GM18526 (cell line): Measurements from ENCODE around the gene CLEC19A.

Source experiments
- POLR2A ChIP-seq: IDR thresholded peaks from 3 replicates; pipeline ENCODE4 v1.6.1; 2011; ENCODE audit not compliant: insufficient read length; ENCODE audit errors: extremely low read depth

CLEC19A gene

DNA sequence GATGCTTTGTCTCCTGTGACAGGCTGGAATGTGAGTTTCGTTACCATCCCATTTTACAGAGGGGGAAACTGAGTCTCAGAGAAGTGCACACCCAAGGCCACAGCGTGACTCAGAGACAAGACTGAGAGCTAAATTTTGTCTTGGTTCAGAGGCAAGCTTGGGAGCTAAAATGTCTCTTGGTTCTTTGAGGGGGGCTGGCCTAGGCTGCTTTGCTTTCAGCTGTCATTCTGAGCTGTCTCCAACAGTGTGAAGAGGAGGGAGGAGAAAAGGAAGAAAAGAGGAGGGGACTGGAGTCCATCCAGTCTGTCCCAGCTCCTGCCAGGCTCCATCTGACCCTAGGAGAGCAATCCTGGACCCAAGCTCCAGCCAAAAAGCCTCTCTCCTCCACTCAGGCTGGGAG, at the start of gene CLEC19A:
Gene CLEC19A (plus strand): TSS at position 301 of the 400 bp plus-strand sequence. CDS start 121 bp downstream, outside the sequence.
- no peak for TF ChIP-seq POLR2A

DNA sequence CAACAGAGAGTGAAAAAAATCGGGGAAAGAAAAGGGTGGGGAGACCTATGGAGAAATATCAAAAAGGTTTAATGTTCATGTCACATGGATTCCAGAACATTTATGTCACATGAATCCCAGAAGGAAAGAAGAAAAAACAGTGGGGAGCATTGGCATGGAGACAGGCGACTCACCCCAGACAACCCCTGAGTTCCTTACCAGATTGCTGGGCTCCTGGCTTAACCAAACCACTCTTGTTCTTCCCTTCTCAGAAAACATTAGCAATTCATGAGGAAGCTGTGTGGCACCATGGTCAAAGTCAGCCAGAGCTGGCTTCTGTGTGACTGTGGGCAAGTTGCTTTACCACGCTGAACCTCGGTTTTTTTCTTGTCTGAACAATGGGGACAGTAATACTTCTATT, 49.6 kb upstream of the CLEC19A start:
- no peak for TF ChIP-seq POLR2A

DNA sequence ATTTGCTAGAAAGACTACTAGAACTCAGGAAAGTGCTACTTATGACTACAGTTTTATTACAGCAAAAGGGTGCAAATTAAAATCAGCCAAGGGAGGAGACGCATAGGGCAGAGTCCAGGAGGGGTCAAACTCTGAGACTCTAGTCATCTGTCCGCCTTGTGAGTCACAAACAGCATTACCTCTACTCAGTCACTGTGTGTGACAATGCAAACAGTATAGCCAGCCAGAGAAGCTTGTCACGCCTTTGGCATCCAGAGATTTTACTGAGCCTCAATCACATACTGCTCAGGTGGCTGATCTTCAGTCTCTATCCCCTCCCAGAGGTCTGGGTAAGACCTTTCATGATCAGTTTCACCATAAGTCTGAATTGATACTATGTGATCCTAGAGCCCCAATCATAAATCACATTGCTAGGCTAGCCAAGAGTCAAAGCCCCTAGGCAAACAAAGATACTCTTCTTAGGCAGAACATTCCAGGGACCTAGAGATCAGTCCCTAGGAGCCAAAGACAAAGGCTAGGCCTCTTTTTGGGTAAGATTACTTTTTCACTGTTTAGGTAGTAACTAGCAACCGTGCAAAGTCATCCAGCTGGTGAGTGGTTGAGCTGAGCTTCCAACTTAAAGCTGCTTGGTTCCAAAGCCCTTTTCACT, 48.8 kb upstream of the CLEC19A start:
- no peak for TF ChIP-seq POLR2A

DNA sequence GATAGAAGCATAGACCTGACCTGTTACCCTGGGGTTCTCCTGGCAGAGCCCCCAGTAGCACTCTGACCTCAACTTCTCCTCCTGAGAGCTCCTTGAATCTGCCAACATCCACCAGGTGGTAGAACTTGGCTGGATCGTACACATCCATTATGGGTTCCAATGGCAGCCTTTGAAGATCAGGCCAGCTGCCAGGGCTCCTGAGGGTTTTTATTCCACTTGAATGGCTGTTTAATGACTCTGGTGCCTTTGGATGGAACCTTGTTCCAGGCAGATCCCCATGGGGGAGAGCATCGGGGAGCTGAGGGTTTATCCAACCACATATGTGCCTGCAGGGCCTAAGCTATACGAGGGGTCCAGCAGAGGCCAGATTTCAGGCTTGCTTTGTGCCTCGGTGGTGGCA, 47.1 kb upstream of the CLEC19A start:
- no peak for TF ChIP-seq POLR2A

DNA sequence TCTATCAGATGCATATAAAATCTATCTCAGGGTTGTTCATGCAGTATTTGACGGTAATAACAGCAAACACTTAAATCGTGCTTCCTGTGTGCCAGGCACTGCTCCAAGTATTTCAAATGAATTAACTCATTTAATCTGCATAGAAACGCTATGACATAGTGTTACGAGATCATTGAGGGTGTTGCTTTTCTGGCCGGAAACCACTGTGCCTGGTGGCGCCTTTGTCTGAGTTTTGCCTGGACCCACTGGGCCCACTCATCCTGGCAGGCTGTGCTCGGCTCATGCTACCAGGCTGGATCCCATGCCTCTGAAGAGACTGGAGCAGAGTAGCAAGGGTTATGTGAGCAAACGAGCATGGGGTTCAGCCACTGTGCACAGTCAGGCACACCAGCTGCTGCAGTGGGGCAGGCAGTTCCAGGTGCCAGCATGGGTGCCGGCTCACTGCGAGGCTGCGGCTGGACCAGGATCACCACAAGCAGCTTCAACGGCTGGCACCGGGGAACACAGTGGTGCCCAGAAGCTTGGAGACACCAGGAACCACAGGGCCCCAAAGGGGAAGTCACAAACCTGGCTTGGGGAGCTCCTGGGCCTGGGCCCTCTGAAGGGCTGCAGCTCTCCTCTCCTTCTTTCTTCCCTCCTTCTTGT, 45.9 kb upstream of the CLEC19A start:
- TF ChIP-seq POLR2A, result no peak

GRCh38 chr16:19240494-19240893, 45.0 kb upstream of the CLEC19A start:
- no peak for TF ChIP-seq POLR2A

DNA sequence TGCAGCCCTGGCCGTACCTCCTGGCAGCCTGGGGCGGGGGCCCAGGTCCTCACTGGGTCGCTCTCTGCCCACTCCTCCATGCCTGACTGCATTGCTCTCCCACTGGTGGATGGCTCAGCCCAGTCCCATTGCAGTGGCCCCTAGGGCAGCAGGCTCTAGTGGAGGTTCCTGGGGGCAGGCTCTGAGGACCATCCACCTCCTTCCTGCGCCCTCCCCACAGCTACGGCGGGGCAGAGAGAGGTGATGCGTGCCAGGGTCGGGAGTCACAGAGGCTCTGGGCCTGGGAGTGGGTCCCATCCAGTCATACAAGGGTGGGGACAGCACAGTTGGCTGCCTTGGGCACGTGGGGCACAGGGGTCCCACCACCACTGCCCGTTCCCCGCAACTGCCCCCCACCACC, 44.0 kb upstream of the CLEC19A start:
- no peak for TF ChIP-seq POLR2A

- TF ChIP-seq POLR2A, result no peak
Measured at GRCh38 chr16:19242186-19242585, 43.3 kb upstream of the CLEC19A start.

DNA sequence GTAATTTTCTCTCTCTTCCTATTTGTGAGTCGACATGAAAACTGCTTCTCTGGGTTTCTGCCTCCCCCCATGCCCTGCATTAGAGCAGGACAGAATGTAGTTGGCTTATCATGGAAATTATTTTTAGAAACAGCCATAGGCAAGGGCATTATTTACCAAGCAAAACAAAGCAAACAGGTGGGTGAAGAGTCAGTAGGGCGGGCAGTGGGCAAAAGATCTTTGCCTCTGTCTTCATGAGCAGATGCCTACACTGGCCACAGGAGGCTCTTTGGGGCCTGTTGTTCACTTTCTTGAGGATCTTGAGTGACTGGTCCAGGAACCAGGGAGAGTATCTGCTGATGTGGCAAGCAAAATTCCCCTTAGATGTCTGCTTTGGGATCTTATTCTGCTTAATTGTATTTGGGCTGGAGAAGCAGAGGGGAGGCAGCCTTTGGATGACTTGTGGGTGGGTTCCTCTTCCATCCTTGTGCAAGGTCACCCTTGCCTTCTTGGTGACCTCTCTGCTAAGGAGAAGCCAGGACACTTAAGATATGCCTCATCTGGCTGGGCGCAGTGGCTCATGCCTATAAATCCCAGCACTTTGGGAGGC, 42.5 kb upstream of the CLEC19A start:
- no peak for TF ChIP-seq POLR2A

DNA sequence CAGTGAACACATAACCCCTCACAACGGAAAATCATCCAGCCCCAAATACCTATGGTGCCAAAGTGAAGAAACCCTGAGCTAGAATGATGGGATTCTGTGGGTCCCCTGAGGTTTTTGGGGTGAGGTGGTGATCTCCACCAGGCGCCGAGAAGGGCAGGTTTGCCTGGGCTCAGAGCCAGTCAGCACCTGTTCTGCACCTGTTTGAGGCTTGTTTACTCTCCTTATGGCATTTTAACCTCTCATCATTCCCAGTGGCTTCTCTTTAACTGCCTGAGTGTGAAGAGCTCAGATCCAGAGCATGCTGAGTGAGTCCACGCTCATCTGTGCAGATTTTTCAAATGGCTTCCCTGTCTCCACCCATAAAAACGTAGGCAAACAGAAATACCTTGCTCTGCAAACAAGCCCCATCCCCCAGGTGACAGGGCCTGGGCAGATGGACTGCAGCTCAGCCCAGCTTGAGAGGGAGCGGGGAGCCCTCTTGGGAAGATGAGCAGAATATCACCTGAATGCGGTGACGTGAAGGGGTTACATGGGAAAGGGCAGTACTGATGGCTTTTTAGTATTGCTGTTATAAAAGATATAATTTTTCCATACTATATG, 40.1 kb upstream of the CLEC19A start:
- TF ChIP-seq POLR2A, result no peak

- TF ChIP-seq POLR2A, result no peak
Measured at GRCh38 chr16:19252904-19253303, 32.6 kb upstream of the CLEC19A start.

GRCh38 chr16:19254611-19255010, 30.9 kb upstream of the CLEC19A start:
- no peak for TF ChIP-seq POLR2A

DNA sequence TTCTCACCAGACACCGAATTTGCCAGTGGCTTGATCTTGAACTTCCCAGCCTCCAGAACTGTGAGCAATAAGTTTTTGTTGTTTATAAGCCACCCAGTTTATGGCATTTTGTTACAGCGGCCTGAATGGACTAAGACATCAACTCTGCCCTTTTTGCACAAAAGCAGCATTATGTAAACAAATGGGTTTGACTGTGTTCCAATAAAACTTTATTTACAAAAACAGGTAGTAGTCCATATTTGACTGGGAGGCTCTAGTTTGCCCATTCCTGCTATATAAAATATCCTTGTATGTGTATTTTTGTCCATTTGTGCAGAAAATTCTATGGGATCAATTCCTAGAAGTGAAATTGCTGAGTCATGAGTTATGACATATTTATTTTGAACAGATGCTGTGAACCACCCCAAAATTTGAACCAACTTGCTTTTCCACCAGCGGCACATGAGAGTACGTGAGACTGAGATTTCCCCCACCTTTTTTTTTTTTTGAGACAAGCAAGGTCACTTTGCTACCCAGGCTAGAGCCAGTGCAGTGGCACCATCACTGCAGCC, 21.3 kb upstream of the CLEC19A start:
- TF ChIP-seq POLR2A, result no peak

DNA sequence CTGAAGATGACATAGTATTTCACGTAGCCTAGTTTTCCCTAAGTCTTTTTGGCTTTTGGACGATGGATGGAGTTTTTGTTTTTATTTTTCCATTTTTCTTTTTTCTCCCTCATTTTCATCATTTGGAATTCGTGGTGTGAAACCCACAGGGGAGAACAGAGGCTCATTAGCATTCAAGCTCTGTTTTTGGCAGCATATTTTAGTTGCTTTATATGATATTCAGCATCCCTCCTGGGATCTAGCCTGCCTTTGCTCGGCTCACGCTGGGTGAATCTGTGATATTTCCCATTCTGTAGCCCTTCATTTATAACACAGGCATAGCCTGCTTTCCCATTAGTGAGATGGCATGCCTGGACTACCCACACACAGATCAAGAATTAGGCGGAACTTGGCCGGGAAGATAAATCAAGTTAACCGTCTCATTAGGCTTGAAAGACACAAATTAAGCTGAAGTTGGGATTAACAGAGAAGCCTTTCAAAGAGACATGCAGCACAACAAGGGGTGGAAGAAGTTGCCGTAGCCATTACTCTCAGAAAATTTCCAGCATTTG, 20.1 kb upstream of the CLEC19A start:
- no peak for TF ChIP-seq POLR2A

DNA sequence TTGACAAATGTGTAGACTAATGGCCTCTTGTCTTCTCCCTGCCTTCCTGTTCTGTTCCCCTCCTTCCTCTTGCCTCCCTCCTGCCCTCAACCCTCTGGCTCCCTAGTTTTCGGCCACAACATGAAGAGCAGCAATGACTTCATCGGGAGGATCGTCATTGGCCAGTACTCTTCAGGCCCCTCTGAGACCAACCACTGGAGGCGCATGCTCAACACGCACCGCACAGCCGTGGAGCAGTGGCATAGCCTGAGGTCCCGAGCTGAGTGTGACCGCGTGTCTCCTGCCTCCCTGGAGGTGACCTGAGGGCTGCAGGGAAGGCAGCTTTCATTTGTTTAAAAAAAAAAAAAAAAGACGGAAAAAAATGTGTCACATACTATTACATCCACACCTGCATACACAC, 18.8 kb upstream of the CLEC19A start:
- no peak for TF ChIP-seq POLR2A

DNA sequence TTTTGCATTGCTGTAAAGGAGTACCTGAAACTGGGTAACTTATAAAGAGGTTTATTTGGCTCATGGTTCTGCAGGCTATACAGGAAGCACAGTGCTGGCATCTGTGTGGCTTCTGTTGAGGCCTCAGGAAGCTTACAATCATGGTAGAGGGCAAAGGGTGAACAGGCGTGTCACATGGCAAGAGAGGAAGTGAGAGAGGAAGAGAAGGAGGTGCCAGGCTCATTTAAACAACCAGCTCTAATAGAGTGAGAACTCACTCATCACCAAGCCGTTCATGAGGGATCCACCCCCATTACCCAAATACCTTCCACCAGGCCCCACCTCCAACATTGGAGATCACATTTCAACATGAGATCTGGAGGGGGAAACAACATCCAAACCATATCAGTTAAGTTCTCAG, 16.4 kb upstream of the CLEC19A start:
- TF ChIP-seq POLR2A, result no peak
